MM.1S (cell line): ENCODE data around the gene SYNGR1.
A peak's percentile ranks its signal among the peaks of the same experiment; 100 is the strongest.

Experiments used
- DNase-seq: peaks from one replicate; pipeline ENCODE4 v3.0.0-alpha.2; 2015
- H2AFZ ChIP-seq: fragments of 300-600 bp; sonication (generic); 2 replicates; pipeline ENCODE4 v1.6.0; 2016; ENCODE audit warnings: antibody characterized with exemption, low read length
- H3F3A ChIP-seq: fragments of 300-600 bp; sonication (generic); 2 replicates; pipeline ENCODE4 v1.6.1; 2016; ENCODE audit warnings: mild to moderate bottlenecking, antibody characterized with exemption, low read length, moderate library complexity, mixed read lengths; ENCODE audit not compliant: insufficient read depth
- H3K27ac ChIP-seq: fragments of 300-600 bp; sonication (generic); 2 replicates; pipeline ENCODE4 v1.5.1; 2016; ENCODE audit warnings: mild to moderate bottlenecking, low read length
- H3K27me3 ChIP-seq: fragments of 300-600 bp; sonication (generic); replicated peaks from 2 replicates; pipeline ENCODE4 v1.6.0; 2016; ENCODE audit warnings: low read length; ENCODE audit not compliant: insufficient read depth
- H3K36me3 ChIP-seq: fragments of 300-600 bp; sonication (generic); replicated peaks from 2 replicates; pipeline ENCODE4 v1.6.1; 2016; ENCODE audit warnings: mild to moderate bottlenecking, low read length, mixed read lengths; ENCODE audit not compliant: insufficient read depth
- H3K4me1 ChIP-seq: fragments of 300-600 bp; sonication (generic); 2 replicates; pipeline ENCODE4 v1.6.1; 2016; ENCODE audit warnings: low read length, mixed read lengths
- H3K4me2 ChIP-seq: fragments of 300-600 bp; sonication (generic); 2 replicates; pipeline ENCODE4 v1.6.0; 2016; ENCODE audit warnings: low read depth, low read length
- H3K4me3 ChIP-seq: fragments of 300-600 bp; sonication (generic); 2 replicates; pipeline ENCODE4 v1.5.1; 2016; ENCODE audit warnings: low read length, mixed read lengths
- H3K79me2 ChIP-seq: fragments of 300-600 bp; sonication (generic); 2 replicates; pipeline ENCODE4 v1.6.1; 2016; ENCODE audit warnings: mixed run types, low read length, mixed read lengths
- H3K9ac ChIP-seq: fragments of 300-600 bp; sonication (generic); 2 replicates; pipeline ENCODE4 v1.6.1; 2016; ENCODE audit warnings: low read length, mixed read lengths
- H3K9me2 ChIP-seq: fragments of 300-600 bp; sonication (generic); replicated peaks from 2 replicates; pipeline ENCODE4 v1.6.1; 2016; ENCODE audit warnings: mild to moderate bottlenecking, low read length, mixed read lengths; ENCODE audit not compliant: insufficient read depth
- H3K9me3 ChIP-seq: fragments of 300-600 bp; sonication (generic); replicated peaks from 2 replicates; pipeline ENCODE4 v1.6.1; 2016; ENCODE audit warnings: mild to moderate bottlenecking, low read length, mixed read lengths; ENCODE audit not compliant: insufficient read depth
- H4K20me1 ChIP-seq: fragments of 300-600 bp; sonication (generic); 2 replicates; pipeline ENCODE4 v1.6.1; 2016; ENCODE audit warnings: mild to moderate bottlenecking, low read length, moderate library complexity, mixed read lengths; ENCODE audit not compliant: insufficient read depth
- CTCF ChIP-seq: fragments of 300-600 bp; sonication (generic); IDR thresholded peaks from 2 replicates; pipeline ENCODE4 v1.5.1; 2016; ENCODE audit warnings: antibody characterized with exemption, low read length, mixed read lengths
- EZH2 ChIP-seq: fragments of 300-600 bp; sonication (generic); optimal IDR thresholded peaks from 2 replicates; pipeline ENCODE3; 2017; ENCODE audit warnings: low read depth, mild to moderate bottlenecking, antibody characterized with exemption, low read length, mixed read lengths
- EZH2phosphoT487 ChIP-seq: fragments of 300-600 bp; sonication (generic); IDR thresholded peaks from 2 replicates; pipeline ENCODE4 v1.6.1; 2018; ENCODE audit warnings: antibody characterized with exemption, low read length

Gene SYNGR1

GRCh38 chr22:39429916-39430575, 80.3 kb downstream of the SYNGR1 start:
- no peak overlapping the region for H3K4me2 ChIP-seq
- TF ChIP-seq CTCF (no peak), EZH2 (no peak), EZH2phosphoT487 (no peak)
- H3F3A ChIP-seq = peaks cover 31% of the 10 kb centered on the region
- no peak overlapping the region for H3K9ac ChIP-seq
- H3K4me1 ChIP-seq = peaks cover 59% of the 10 kb centered on the region
- no peaks in the 10 kb centered on the region for H4K20me1 ChIP-seq
- no peaks in the 10 kb centered on the region for H3K9me3 ChIP-seq
- peaks cover 6% of the 10 kb centered on the region; the same call in 1 of the 2 replicates for H3K36me3 ChIP-seq
- no peaks in the 10 kb centered on the region for H3K9me2 ChIP-seq
- H3K27ac ChIP-seq = 0 out of 2 replicates have a peak overlapping the region, but pooled peaks have one; percentile 70
- H3K4me3 ChIP-seq = no peak overlapping the region
- DNase-seq = no peak
- no peaks in the 10 kb centered on the region for H3K27me3 ChIP-seq
- H2AFZ ChIP-seq = no peak overlapping the region
- peaks cover 30% of the 10 kb centered on the region for H3K79me2 ChIP-seq

DNA sequence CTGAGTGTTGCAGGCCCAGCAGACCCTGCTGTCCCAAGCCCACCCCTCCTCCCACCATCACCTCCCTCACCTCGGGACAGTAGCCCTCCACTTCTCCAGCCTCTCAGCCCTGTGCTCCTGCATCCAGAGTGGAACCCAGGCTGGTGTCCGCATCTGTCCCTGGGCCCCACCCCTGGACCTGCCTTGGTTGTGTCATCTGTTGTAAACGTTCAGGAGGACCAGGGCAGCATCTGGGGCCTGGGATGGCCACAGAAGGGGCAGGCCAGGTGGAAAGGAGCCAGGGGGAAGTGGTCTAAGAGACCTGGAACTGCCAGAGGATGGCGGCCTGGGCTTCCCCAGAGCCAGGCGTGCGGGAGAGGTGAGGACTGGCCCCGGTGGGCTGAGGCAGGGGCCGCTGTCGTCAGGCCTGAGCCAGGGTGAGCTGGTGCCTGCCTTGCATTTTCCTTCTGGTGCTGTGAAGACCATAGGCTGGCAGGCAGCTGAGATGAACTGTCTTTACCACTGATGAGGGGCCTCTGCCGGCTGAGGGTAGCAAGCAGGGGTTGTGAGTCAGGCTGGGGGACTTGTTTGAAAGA, 80.9 kb downstream of the SYNGR1 start:
- H3K9ac ChIP-seq = no peak overlapping the region
- TF ChIP-seq EZH2phosphoT487 (no peak), EZH2 (no peak), CTCF (no peak)
- H3K4me1 ChIP-seq = peaks cover 59% of the 10 kb centered on the region
- no peaks in the 10 kb centered on the region for H4K20me1 ChIP-seq
- H3K27ac ChIP-seq = peak overlapping the region; percentile 70; the same call in 1 of the 2 replicates
- H3K9me3 ChIP-seq = no peaks in the 10 kb centered on the region
- H2AFZ ChIP-seq = no peak overlapping the region
- H3K27me3 ChIP-seq = no peaks in the 10 kb centered on the region
- no peak for DNase-seq
- H3K4me3 ChIP-seq = no peak overlapping the region
- H3K79me2 ChIP-seq = peaks cover 30% of the 10 kb centered on the region
- H3K4me2 ChIP-seq = no peak overlapping the region
- peaks cover 6% of the 10 kb centered on the region; the same call in 1 of the 2 replicates for H3K36me3 ChIP-seq
- H3K9me2 ChIP-seq = no peaks in the 10 kb centered on the region
- peaks cover 31% of the 10 kb centered on the region for H3F3A ChIP-seq

- no peak for TF ChIP-seq EZH2phosphoT487
- Histone ChIP-seq H3K9ac (peak overlapping the region; percentile 19; the same call in 1 of the 2 replicates), H4K20me1 (no peaks in the 10 kb centered on the region), H3K9me3 (no peaks in the 10 kb centered on the region), H3F3A (peaks cover 29% of the 10 kb centered on the region), H3K4me3 (no peak overlapping the region), H3K27ac (peak overlapping the region; percentile 70), H3K36me3 (peaks cover 6% of the 10 kb centered on the region; the same call in 1 of the 2 replicates), H2AFZ (no peak overlapping the region), H3K27me3 (no peaks in the 10 kb centered on the region), H3K4me1 (peaks cover 60% of the 10 kb centered on the region), H3K4me2 (peak overlapping the region; percentile 49), H3K79me2 (peaks cover 30% of the 10 kb centered on the region), H3K9me2 (no peaks in the 10 kb centered on the region)
- no peak for DNase-seq
Observed at GRCh38 chr22:39431216-39431801, 81.5 kb downstream of the SYNGR1 start.
